K562 (cell line): ENCODE measurements around the gene PRR7. TPM values are rescaled to one million over a fixed set of nuclear protein-coding genes. Genes with fewer than 3 reads are reported as not detected.
A peak's percentile ranks its signal among the peaks of the same experiment; 100 is the strongest.

Source experiments
- DIDO1 ChIP-seq: fragments of 450-650 bp; IDR thresholded peaks from 2 replicates; pipeline ENCODE4 v1.6.1; 2016; ENCODE audit warnings: low read depth, missing biosample characterization, missing genetic modification characterization
- EP400 ChIP-seq: fragments of 450-650 bp; IDR thresholded peaks from 2 replicates; pipeline ENCODE4 v1.6.1; 2017; ENCODE audit warnings: antibody characterized with exemption, mild to moderate bottlenecking, moderate library complexity
- ESRRB ChIP-seq: fragments of 250-450 bp; sonication (Bioruptor Pico); IDR thresholded peaks from 2 replicates; pipeline ENCODE4 v1.5.0; 2020; ENCODE audit warnings: mild to moderate bottlenecking, moderate library complexity, borderline replicate concordance
- FOXM1 ChIP-seq, 2 experiments: fragments of 450-650 bp in 1 of 2; sonication (generic) in 1 of 2; formaldehyde crosslinking in 1 of 2; IDR thresholded peaks; 2 replicates each; pipeline versions ENCODE4 v1.6.1 to v1.9.0; 2017 to 2022; ENCODE audit warnings: low read depth in 2 of 2, mild to moderate bottlenecking in 2 of 2, missing genetic modification reagents in 1 of 2, moderate library complexity in 1 of 2
- GABPA ChIP-seq: fragments of 200-800 bp; sonication (Bioruptor generic); conservative IDR thresholded peaks from 2 replicates; pipeline ENCODE4 v1.6.1; 2016; ENCODE audit warnings: low read depth, missing genetic modification characterization, missing compliant biosample characterization
- GABPB2 ChIP-seq: fragments of 250-450 bp; sonication (Bioruptor Pico); conservative IDR thresholded peaks from 2 replicates; pipeline ENCODE4 v1.5.1; 2021; ENCODE audit warnings: mild to moderate bottlenecking
- L3MBTL2 ChIP-seq: fragments of 450-650 bp; IDR thresholded peaks from 2 replicates; pipeline ENCODE4 v1.6.1; 2016; ENCODE audit warnings: mild to moderate bottlenecking, moderate library complexity
- LEF1 ChIP-seq: fragments of 450-650 bp; IDR thresholded peaks from 2 replicates; pipeline ENCODE4 v1.6.1; 2016; ENCODE audit warnings: mild to moderate bottlenecking
- MAFK ChIP-seq: IDR thresholded peaks from 2 replicates; pipeline ENCODE4 v1.6.1; 2011; ENCODE audit warnings: low read length, improper control_type of control experiment
- MCM5 ChIP-seq: fragments of 450-650 bp; IDR thresholded peaks from 2 replicates; pipeline ENCODE4 v1.6.1; 2016; ENCODE audit warnings: low read depth
- NFIX ChIP-seq: fragments of 250-450 bp; sonication (Bioruptor Pico); IDR thresholded peaks from 2 replicates; pipeline ENCODE4 v1.4.0; 2020; ENCODE audit warnings: low read depth, mild to moderate bottlenecking, moderate library complexity
- POLR2A ChIP-seq: fragments of 450-650 bp; conservative IDR thresholded peaks from 2 replicates; pipeline ENCODE4 v1.6.1; 2016
- TAF7 ChIP-seq: fragments of 450-650 bp; IDR thresholded peaks from 2 replicates; pipeline ENCODE4 v1.6.1; 2016; ENCODE audit warnings: missing genetic modification characterization, missing compliant biosample characterization
- TOE1 ChIP-seq, 2 experiments: fragments of 450-650 bp in 1 of 2; sonication (generic) in 1 of 2; formaldehyde crosslinking in 1 of 2; IDR thresholded peaks; 2 replicates each; pipeline versions ENCODE4 v1.7.1 to v1.8.0; 2016 to 2022; ENCODE audit warnings: borderline replicate concordance in 2 of 2, mild to moderate bottlenecking in 2 of 2, antibody characterized with exemption in 1 of 2, inconsistent platforms in 1 of 2, low read depth in 1 of 2, missing genetic modification reagents in 1 of 2, moderate library complexity in 1 of 2
- ZBTB7A ChIP-seq: IDR thresholded peaks from 2 replicates; pipeline ENCODE4 v1.6.1; 2011; ENCODE audit warnings: low read depth, mild to moderate bottlenecking, low read length, moderate library complexity, borderline replicate concordance; ENCODE audit not compliant: control insufficient read depth
- ZNF444 ChIP-seq: fragments of 250-450 bp; sonication (Bioruptor Pico); IDR thresholded peaks from 2 replicates; pipeline ENCODE4 v1.4.0; 2020; ENCODE audit warnings: mild to moderate bottlenecking, moderate library complexity
- polyA plus RNA-seq, 8 experiments: library from polyadenylated mRNA; depleted of rRNA in 4 of 8; stranded (reverse) in 5 of 8; unstranded in 3 of 8; fragments of >200 nt; fragmentation: Nextera tagmentation in 2 of 8; fragmentation: Illumina TruSeq in 1 of 8; extraction: Ambion mirVana in 2 of 8; extraction: Trizol in 1 of 8; gene quantifications; 2 replicates each; pipeline versions ENCODE4 v1.2.1 to v1.2.3, GENCODE V29; 2011 to 2014; ENCODE audit warnings: inconsistent platforms in 1 of 8, missing spikeins in 1 of 8
- total RNA-seq, 7 experiments: library from RNA; depleted of rRNA in 6 of 7; stranded (reverse); fragments of >200 nt in 6 of 7; fragmentation: Illumina TruSeq in 2 of 7; extraction: Trizol in 2 of 7; gene quantifications; 2 replicates each; pipeline versions ENCODE4 v1.2.1 to v1.2.3, GENCODE V29; 2011 to 2021; ENCODE audit warnings: low replicate concordance in 1 of 7
- TF ChIP-seq, protein P1 (sequence below), 2 experiments: fragments of 450-650 bp; IDR thresholded peaks; 2 replicates each; pipeline ENCODE4 v1.6.1; 2018; ENCODE audit warnings: mild to moderate bottlenecking in 2 of 2, low read depth in 1 of 2; ENCODE audit not compliant: partially characterized antibody in 2 of 2
- TF ChIP-seq, protein P2 (sequence below): sonication (generic); formaldehyde crosslinking; IDR thresholded peaks from 2 replicates; pipeline ENCODE4 v1.9.0; 2022; ENCODE audit warnings: mild to moderate bottlenecking, missing genetic modification reagents
- TF ChIP-seq, protein P3 (sequence below), 2 experiments: fragments of 450-650 bp; conservative IDR thresholded peaks; 2 replicates each; pipeline ENCODE4 v1.6.1; 2017; ENCODE audit warnings: mild to moderate bottlenecking in 2 of 2, moderate library complexity in 2 of 2
- TF ChIP-seq, protein P4 (sequence below): fragments of 450-650 bp; IDR thresholded peaks from 2 replicates; pipeline ENCODE4 v1.6.1; 2014; ENCODE audit warnings: low read depth, mild to moderate bottlenecking, moderate library complexity, borderline replicate concordance

Gene PRR7
- total and polyA plus RNA-seq, 9 of the 15 experiments (the other 6 are each of a cell fraction or from before 2014, with no cell fraction given), result 0.80 to 11.3 (median 10.4) TPM; not detected in 4

DNA sequence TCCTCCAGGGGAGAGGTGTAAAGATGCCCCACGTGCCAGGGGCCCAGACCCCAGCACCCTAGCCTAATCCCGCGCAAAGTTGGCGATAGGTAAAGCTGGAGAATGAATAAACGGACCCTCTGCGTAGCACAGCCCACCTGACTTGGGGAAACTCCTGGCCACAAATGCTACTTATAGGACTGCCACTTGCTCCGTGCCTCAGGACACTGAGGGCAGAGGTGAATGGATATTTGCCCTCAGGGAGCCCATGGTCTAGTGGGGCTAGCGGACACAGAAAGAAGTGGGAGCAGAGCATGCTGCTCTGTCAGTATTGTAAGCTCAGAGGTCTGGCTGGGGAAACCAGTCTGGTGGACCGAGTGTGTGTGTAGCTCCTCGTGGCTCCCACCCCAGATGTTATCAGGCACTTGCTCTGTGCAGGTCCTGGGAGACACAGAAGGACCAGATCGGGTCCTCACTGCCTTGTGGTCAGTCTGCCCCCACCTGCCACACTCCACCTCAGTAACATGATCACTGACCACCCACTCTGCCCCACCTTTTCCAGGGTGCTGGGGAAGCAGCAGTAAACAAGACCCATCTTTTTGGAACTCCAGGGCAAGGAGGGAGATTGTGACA is 19.3 kb upstream of the PRR7 start (continued):
- TF ChIP-seq, protein P1, sequence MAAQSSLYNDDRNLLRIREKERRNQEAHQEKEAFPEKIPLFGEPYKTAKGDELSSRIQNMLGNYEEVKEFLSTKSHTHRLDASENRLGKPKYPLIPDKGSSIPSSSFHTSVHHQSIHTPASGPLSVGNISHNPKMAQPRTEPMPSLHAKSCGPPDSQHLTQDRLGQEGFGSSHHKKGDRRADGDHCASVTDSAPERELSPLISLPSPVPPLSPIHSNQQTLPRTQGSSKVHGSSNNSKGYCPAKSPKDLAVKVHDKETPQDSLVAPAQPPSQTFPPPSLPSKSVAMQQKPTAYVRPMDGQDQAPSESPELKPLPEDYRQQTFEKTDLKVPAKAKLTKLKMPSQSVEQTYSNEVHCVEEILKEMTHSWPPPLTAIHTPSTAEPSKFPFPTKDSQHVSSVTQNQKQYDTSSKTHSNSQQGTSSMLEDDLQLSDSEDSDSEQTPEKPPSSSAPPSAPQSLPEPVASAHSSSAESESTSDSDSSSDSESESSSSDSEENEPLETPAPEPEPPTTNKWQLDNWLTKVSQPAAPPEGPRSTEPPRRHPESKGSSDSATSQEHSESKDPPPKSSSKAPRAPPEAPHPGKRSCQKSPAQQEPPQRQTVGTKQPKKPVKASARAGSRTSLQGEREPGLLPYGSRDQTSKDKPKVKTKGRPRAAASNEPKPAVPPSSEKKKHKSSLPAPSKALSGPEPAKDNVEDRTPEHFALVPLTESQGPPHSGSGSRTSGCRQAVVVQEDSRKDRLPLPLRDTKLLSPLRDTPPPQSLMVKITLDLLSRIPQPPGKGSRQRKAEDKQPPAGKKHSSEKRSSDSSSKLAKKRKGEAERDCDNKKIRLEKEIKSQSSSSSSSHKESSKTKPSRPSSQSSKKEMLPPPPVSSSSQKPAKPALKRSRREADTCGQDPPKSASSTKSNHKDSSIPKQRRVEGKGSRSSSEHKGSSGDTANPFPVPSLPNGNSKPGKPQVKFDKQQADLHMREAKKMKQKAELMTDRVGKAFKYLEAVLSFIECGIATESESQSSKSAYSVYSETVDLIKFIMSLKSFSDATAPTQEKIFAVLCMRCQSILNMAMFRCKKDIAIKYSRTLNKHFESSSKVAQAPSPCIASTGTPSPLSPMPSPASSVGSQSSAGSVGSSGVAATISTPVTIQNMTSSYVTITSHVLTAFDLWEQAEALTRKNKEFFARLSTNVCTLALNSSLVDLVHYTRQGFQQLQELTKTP (IDR thresholded peaks at IDR 0.05; ENCODE audit: low read depth in 1 of 2, partially characterized antibody in 2 of 2), result no peak
- TF ChIP-seq DIDO1 (tag), result no peak
- no peak for TF ChIP-seq FOXM1 (IDR thresholded peaks at IDR 0.05; ENCODE audit: low read depth)
- no peak for TF ChIP-seq FOXM1 (CRISPR knock-in tag; IDR thresholded peaks at IDR 0.05; ENCODE audit: low read depth)
- peak; percentile 76 for TF ChIP-seq POLR2A
- TF ChIP-seq GABPA, result no peak
- TF ChIP-seq ESRRB, result no peak
- no peak for TF ChIP-seq GABPB2
- no peak for TF ChIP-seq TAF7 (tag)
- TF ChIP-seq, protein P2, sequence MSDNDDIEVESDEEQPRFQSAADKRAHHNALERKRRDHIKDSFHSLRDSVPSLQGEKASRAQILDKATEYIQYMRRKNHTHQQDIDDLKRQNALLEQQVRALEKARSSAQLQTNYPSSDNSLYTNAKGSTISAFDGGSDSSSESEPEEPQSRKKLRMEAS (CRISPR knock-in tag), result peak; percentile 75
- TF ChIP-seq EP400, result 0 out of 2 replicates have a peak, but pooled peaks have one; percentile 68
- no peak for TF ChIP-seq MAFK
- peak; percentile 57; the same call in 1 of the 2 replicates for TF ChIP-seq L3MBTL2
- no peak for TF ChIP-seq LEF1
- no peak for TF ChIP-seq ZNF444 (CRISPR knock-in tag)
- no peak for TF ChIP-seq NFIX (CRISPR knock-in tag)
- TF ChIP-seq, protein P3, sequence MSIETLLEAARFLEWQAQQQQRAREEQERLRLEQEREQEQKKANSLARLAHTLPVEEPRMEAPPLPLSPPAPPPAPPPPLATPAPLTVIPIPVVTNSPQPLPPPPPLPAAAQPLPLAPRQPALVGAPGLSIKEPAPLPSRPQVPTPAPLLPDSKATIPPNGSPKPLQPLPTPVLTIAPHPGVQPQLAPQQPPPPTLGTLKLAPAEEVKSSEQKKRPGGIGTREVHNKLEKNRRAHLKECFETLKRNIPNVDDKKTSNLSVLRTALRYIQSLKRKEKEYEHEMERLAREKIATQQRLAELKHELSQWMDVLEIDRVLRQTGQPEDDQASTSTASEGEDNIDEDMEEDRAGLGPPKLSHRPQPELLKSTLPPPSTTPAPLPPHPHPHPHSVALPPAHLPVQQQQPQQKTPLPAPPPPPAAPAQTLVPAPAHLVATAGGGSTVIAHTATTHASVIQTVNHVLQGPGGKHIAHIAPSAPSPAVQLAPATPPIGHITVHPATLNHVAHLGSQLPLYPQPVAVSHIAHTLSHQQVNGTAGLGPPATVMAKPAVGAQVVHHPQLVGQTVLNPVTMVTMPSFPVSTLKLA (conservative IDR thresholded peaks at IDR 0.05), result peak; percentile 77 to 80
- TF ChIP-seq TOE1 (IDR thresholded peaks at IDR 0.05; ENCODE audit: borderline replicate concordance), result no peak
- TF ChIP-seq TOE1 (CRISPR knock-in tag; IDR thresholded peaks at IDR 0.05; ENCODE audit: borderline replicate concordance, low read depth), result no peak
- TF ChIP-seq ZBTB7A, result no peak
- TF ChIP-seq, protein P4, sequence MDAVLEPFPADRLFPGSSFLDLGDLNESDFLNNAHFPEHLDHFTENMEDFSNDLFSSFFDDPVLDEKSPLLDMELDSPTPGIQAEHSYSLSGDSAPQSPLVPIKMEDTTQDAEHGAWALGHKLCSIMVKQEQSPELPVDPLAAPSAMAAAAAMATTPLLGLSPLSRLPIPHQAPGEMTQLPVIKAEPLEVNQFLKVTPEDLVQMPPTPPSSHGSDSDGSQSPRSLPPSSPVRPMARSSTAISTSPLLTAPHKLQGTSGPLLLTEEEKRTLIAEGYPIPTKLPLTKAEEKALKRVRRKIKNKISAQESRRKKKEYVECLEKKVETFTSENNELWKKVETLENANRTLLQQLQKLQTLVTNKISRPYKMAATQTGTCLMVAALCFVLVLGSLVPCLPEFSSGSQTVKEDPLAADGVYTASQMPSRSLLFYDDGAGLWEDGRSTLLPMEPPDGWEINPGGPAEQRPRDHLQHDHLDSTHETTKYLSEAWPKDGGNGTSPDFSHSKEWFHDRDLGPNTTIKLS, result no peak
- TF ChIP-seq MCM5, result no peak
